ENCODE data around the gene NDUFS2. TPM values are rescaled to one million over a fixed set of nuclear protein-coding genes. Genes with fewer than 3 reads are reported as not detected.

NDUFS2 gene
- total and polyA plus RNA-seq, 7 donors = 204 to 336 (median 232) TPM

- no peak overlapping the region for H3K27ac ChIP-seq
- no peak overlapping the region for H3K4me3 ChIP-seq
- H3K9me3 ChIP-seq = no peaks in the 10 kb centered on the region
- DNase-seq (no peak), ATAC-seq (no peak)
- H3K36me3 ChIP-seq (ENCODE audit: insufficient read depth in 1 of 2, low read depth in 1 of 2) = peaks cover 0 to 58% of the 10 kb centered on the region in 2 donors
- WGBS, 3 donors = 64 to 85% (median 77%) methylated on average over 5 of the region's 5 CpGs
- H3K27me3 ChIP-seq (ENCODE audit: insufficient read depth in 3 of 3, low read length in 2 of 3) = no peaks in the 10 kb centered on the region
- H3K4me1 ChIP-seq = peaks cover 22% of the 10 kb centered on the region
- TF ChIP-seq, protein P1, sequence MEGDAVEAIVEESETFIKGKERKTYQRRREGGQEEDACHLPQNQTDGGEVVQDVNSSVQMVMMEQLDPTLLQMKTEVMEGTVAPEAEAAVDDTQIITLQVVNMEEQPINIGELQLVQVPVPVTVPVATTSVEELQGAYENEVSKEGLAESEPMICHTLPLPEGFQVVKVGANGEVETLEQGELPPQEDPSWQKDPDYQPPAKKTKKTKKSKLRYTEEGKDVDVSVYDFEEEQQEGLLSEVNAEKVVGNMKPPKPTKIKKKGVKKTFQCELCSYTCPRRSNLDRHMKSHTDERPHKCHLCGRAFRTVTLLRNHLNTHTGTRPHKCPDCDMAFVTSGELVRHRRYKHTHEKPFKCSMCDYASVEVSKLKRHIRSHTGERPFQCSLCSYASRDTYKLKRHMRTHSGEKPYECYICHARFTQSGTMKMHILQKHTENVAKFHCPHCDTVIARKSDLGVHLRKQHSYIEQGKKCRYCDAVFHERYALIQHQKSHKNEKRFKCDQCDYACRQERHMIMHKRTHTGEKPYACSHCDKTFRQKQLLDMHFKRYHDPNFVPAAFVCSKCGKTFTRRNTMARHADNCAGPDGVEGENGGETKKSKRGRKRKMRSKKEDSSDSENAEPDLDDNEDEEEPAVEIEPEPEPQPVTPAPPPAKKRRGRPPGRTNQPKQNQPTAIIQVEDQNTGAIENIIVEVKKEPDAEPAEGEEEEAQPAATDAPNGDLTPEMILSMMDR (IDR thresholded peaks at IDR 0.05) = no peak
- intact Hi-C loops (cut with DNase I) = no loop called here
Measured at GRCh38 chr1:161161652-161162051, 40.5 kb upstream of the NDUFS2 start.

- TF ChIP-seq, protein P1 (IDR thresholded peaks at IDR 0.05) = no peak
- ATAC-seq (no peak), DNase-seq (no peak)
- Histone ChIP-seq H3K27me3 (ENCODE audit: insufficient read depth in 3 of 3, low read length in 2 of 3) (no peaks in the 10 kb centered on the region), H3K4me1 (peaks cover 23% of the 10 kb centered on the region), H3K27ac (no peak overlapping the region), H3K36me3 (ENCODE audit: insufficient read depth in 1 of 2, low read depth in 1 of 2) (peaks cover 0 to 54% of the 10 kb centered on the region in 2 donors), H3K9me3 (no peaks in the 10 kb centered on the region), H3K4me3 (no peak overlapping the region)
- intact Hi-C loops (cut with DNase I) = no loop called here
- WGBS, 3 donors = 77 to 82% (median 79%) methylated on average over 7 of the region's 7 CpGs
Measured at GRCh38 chr1:161162052-161162451, 40.1 kb upstream of the NDUFS2 start.

GRCh38 chr1:161162806-161163205 is 39.4 kb upstream of the NDUFS2 start:
- ATAC-seq = no peak
- Histone ChIP-seq H3K36me3 (ENCODE audit: insufficient read depth in 1 of 2, low read depth in 1 of 2) (peaks cover 0 to 49% of the 10 kb centered on the region in 2 donors), H3K27me3 (ENCODE audit: insufficient read depth in 3 of 3, low read length in 2 of 3) (no peaks in the 10 kb centered on the region), H3K4me3 (no peak overlapping the region), H3K4me1 (peaks cover 31% of the 10 kb centered on the region), H3K9me3 (no peaks in the 10 kb centered on the region), H3K27ac (no peak overlapping the region)
- intact Hi-C loops (cut with DNase I) = no loop called here
- DNase-seq = no peak
- WGBS, 3 donors = 91 to 93% (median 91%) methylated on average over 10 of the region's 10 CpGs
- TF ChIP-seq, protein P1 (IDR thresholded peaks at IDR 0.05) = no peak

DNA sequence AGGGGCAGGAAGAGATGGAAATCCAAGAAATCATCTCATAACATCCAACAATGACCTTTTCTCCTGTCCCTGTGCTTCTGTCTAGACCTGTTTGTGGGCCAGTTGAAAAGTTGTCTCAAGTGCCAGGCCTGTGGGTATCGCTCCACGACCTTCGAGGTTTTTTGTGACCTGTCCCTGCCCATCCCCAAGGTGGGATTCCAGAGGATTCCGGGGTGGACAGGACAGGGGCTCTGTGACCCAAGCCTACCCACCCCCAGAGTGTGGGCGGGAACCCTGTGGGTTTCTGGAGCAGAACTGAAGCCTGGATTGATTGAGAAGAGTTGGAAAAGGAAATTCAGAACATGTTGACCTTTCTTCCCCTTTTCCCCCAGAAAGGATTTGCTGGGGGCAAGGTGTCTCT is 38.4 kb upstream of the NDUFS2 start:
- no peaks in the 10 kb centered on the region for H3K27me3 ChIP-seq (ENCODE audit: insufficient read depth in 3 of 3, low read length in 2 of 3)
- no peaks in the 10 kb centered on the region for H3K9me3 ChIP-seq
- intact Hi-C loops (cut with DNase I) = no loop called here
- no peak for DNase-seq
- peaks cover 32% of the 10 kb centered on the region for H3K4me1 ChIP-seq
- no peak for ATAC-seq
- H3K4me3 ChIP-seq = no peak overlapping the region
- TF ChIP-seq, protein P1 (IDR thresholded peaks at IDR 0.05) = no peak
- H3K27ac ChIP-seq = no peak overlapping the region
- peaks cover 0 to 57% of the 10 kb centered on the region in 2 donors for H3K36me3 ChIP-seq (ENCODE audit: insufficient read depth in 1 of 2, low read depth in 1 of 2)
- WGBS, 3 donors = 88 to 91% (median 90%) methylated on average over 5 of the region's 5 CpGs

- peaks cover 30% of the 10 kb centered on the region for H3K4me1 ChIP-seq
- intact Hi-C loops (cut with DNase I) = no loop called here
- no peaks in the 10 kb centered on the region for H3K27me3 ChIP-seq (ENCODE audit: insufficient read depth in 3 of 3, low read length in 2 of 3)
- peak overlapping the region; percentile 81 for H3K27ac ChIP-seq
- DNase-seq = no peak
- peak overlapping the region; percentile 96 for H3K4me3 ChIP-seq
- no peaks in the 10 kb centered on the region for H3K9me3 ChIP-seq
- WGBS, 3 donors = 43 to 57% (median 53%) methylated on average over 14 of the region's 14 CpGs
- TF ChIP-seq, protein P1 (IDR thresholded peaks at IDR 0.05) = no peak
- H3K36me3 ChIP-seq (ENCODE audit: insufficient read depth in 1 of 2, low read depth in 1 of 2) = peaks cover 0 to 69% of the 10 kb centered on the region in 2 donors
- no peak for ATAC-seq
Measured at GRCh38 chr1:161164901-161165610, 37.1 kb upstream of the NDUFS2 start.

Data from psoas muscle (tissue), 8 donors.